Prostate gland (tissue), 2 donors: ENCODE measurements around the gene RANGAP1.

Experiments used
- POLR2AphosphoS5 ChIP-seq: sonication (generic); formaldehyde crosslinking; IDR thresholded peaks from one replicate; pipeline ENCODE4 v1.6.1; 2017; ENCODE audit warnings: antibody characterized with exemption
- TF ChIP-seq, protein P1 (sequence below), 4 experiments: fragments of 200-600 bp in 2 of 4; fragments of 450-650 bp in 2 of 4; sonication (generic) in 2 of 4; IDR thresholded peaks; 1 replicate in 3 of 4; 2 replicates in 1 of 4; pipeline ENCODE4 v1.5.1; 2016 to 2019; ENCODE audit warnings: antibody characterized with exemption in 4 of 4, mild to moderate bottlenecking in 2 of 4, moderate library complexity in 2 of 4

DNA sequence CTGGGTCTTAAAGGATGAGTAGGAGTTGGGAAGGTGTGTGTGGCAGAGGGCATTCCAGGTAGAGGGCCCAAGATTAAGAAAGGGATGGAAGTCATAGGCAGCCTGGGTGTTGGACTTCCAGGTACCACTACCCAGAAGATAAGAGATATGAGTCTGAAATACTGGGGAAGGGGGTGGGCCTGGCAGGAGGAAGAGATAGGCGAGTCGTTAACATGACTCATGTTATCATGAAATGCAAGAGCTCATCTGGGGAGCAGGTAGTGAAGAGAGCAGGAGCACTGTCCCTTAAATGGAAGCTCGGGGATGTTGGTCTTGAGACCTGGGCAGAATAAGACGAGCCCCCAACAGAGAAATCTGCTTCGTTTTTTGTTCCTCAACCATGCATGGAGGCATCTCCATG lies 25.5 kb upstream of the RANGAP1 start:
- TF ChIP-seq, protein P1, sequence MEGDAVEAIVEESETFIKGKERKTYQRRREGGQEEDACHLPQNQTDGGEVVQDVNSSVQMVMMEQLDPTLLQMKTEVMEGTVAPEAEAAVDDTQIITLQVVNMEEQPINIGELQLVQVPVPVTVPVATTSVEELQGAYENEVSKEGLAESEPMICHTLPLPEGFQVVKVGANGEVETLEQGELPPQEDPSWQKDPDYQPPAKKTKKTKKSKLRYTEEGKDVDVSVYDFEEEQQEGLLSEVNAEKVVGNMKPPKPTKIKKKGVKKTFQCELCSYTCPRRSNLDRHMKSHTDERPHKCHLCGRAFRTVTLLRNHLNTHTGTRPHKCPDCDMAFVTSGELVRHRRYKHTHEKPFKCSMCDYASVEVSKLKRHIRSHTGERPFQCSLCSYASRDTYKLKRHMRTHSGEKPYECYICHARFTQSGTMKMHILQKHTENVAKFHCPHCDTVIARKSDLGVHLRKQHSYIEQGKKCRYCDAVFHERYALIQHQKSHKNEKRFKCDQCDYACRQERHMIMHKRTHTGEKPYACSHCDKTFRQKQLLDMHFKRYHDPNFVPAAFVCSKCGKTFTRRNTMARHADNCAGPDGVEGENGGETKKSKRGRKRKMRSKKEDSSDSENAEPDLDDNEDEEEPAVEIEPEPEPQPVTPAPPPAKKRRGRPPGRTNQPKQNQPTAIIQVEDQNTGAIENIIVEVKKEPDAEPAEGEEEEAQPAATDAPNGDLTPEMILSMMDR (IDR thresholded peaks at IDR 0.05) = no peak
- TF ChIP-seq POLR2AphosphoS5 = no peak
